ENCODE measurements around the gene CSNK2A2. TPM values are rescaled to one million over a fixed set of nuclear protein-coding genes. Genes with fewer than 3 reads are reported as not detected.

CSNK2A2 gene
- total RNA-seq, 1 experiment from 2014 or later, result 25.4 TPM

DNA sequence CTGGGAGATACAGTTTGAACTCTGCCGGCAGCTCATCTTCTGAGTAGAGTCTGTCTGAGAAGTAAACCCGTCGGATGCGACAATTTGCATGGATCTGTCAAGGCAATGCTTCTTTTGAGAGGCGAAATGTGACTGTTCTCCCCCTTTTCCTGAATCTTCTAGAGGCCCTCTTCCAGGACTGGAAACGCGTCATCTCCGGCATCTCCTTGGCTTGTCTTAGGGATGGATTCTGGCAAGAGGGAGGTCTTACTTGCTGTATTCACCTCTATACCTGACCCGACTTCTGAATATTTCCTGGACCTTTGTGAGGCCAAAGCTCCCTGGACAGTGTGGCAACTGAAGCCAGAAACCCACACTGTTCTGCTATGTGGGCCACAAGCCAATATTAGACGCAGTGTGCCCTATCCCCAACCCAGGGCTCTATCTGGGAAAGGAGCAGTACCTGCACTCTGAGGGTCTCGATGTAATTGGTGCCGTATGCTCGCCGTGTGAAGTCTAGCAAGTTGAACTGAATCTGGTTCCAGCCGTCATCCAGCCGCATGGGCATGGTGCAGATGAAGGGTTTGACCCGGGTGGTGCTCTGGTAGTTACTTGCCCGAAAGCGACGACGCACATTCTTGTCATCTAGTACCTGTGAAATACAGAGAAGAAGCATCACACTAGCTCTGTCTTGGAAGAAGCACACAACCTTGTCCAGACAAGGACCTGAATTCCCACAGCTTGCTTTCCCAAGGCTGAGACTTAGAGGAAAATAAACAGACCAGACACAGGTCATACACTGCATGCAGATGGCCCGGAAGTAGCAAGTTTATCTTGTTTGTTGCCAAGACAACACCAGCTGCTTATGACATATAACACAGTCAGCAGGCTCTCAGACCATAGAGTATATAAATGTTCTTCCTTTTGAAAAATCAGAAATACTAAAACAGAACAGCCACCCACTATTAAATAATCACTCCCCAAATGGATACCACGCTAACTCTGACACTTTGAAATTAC lies 82.8 kb downstream of the CSNK2A2 start:
- no peak for DNase-seq (ENCODE audit: low read depth)

DNA sequence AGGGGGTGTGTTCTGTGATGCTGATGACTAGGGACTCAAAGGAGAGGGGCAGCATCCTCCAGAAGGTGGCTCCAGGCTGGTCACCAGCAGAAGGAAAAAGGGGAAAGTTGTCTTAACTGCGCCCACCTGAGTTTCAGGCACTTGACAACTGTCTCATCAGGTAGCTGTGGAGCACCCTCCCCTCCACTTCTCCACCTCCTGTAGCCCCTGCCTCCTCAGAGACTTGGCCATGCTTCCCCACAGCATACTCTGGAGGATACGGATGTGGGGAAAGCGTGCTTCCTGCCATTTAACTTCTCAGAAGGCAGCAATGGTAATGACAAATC lies 86.6 kb downstream of the CSNK2A2 start:
- DNase-seq (ENCODE audit: low read depth), result no peak

DNA sequence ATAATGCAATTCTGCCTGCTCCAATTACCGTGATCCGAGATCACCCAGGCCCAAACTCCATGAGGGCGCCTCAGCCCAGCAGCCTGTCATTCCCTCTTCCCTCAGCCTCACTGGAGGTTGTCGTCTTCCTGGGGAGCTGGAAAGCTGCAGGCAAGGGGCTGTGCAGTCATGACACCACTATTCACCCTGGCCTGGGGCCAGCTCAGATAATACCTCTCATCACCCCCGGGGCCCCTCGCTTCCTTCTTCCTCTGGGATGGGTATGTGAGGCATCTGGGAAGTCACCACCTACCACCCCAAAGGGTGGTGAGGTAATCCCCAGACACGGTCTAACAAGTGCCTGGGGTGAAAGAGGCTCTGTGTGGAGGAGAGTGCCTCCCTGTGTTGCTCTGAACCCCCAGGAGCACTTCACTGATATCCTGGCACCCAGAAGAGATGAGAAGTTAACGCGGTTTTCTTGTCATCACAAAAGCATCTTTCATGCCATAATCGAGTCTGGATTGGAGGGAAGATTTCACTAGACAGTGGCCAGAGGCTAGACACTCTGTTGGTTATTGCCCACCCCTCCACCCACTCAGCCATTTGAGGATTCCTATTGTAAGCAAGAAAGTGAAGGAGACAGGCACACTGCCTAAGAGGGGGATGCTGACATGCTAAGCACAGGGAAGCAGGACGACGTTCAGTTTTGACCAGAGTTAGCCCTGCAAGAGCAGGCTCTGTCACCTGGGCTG lies 87.2 kb downstream of the CSNK2A2 start:
- DNase-seq (ENCODE audit: low read depth), result no peak

DNA sequence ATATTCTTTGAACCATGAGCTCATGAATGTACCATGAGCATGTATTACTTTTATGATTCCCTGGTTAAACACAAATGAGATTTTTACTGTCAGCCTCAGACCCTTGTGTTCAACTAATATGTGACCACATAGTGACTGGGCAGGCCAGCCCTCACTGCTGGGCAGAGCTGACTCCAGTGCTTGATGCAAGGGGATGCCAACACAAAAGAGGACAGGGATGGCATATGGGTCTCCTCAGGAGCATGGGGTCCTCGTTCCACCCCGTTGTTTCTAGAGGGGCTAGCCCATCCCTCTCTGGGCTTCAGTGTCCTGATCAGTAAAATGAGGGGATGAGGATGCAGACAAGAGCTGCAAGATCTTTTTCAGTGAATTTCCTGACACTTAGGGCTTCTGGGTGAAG lies 88.0 kb downstream of the CSNK2A2 start:
- no peak for DNase-seq (ENCODE audit: low read depth)

DNA sequence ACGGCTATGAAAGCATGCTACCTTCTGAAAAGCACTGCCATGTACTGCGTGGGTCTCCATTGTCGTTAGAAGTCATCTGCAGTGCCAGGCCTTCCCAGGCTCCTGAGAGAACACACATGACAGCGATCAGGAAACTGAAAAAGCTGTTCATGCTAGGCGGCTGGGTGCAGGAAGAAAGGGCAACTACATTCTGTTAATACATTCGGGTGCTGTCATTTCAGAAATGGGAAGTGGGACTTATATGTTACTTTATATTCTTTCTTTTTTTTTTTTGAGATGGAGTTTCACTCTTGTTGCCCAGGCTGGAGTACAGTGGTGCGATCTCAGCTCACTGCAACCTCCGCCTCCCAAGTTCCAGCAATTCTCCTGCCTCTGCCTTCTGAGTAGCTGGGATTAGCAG lies 88.6 kb downstream of the CSNK2A2 start:
- DNase-seq (ENCODE audit: low read depth), result no peak

Other genes starting within 250 kb of the CSNK2A2 start
- not detected in 2 replicates for gene CNGB1, start 227.0 kb downstream of the CSNK2A2 start, total RNA-seq (2014; rRNA removed)
- 3.5 and 3.8 TPM in 2 replicates for gene ZNF319, start 197.4 kb downstream of the CSNK2A2 start, total RNA-seq (2014; rRNA removed)
- gene USB1, start 196.7 kb downstream of the CSNK2A2 start, total RNA-seq (2014; rRNA removed), result 24.5 and 37.2 TPM in 2 replicates
- gene MMP15, start 172.4 kb downstream of the CSNK2A2 start, total RNA-seq (2014; rRNA removed), result 1.9 and 5.0 TPM in 2 replicates
- gene CFAP20, start 68.7 kb downstream of the CSNK2A2 start, total RNA-seq (2014; rRNA removed), result 70.2 and 115 TPM in 2 replicates
- not detected in 2 replicates for gene PRSS54, start 96.9 kb upstream of the CSNK2A2 start, total RNA-seq (2014; rRNA removed)
- 15.5 and 15.8 TPM in 2 replicates for gene GINS3, start 194.4 kb upstream of the CSNK2A2 start, total RNA-seq (2014; rRNA removed)